ENCODE data around the gene CD160. TPM values are rescaled to one million over a fixed set of nuclear protein-coding genes. Genes with fewer than 3 reads are reported as not detected.
"Not testable (repeated sequence)": the region's sequence is repeated elsewhere in the genome, so short reads cannot be mapped to it uniquely, and the experiment has no call there.

Gene CD160
- total RNA-seq, 1 experiment from 2014 or later = not detected

- TF ChIP-seq EZH2 (IDR thresholded peaks at IDR 0.05; ENCODE audit: low read depth) (no peak), CTCF (conservative IDR thresholded peaks at IDR 0.05) (no peak)
- Histone ChIP-seq H3K4me1 (replicated peaks; ENCODE audit: insufficient read depth) (peaks cover 6% of the 10 kb centered on the region), H3K36me3 (ENCODE audit: low read depth) (no peaks in the 10 kb centered on the region), H3K79me2 (ENCODE audit: low read depth) (no peaks in the 10 kb centered on the region), H3K4me3 (no peak overlapping the region), H4K20me1 (ENCODE audit: insufficient read depth) (no peaks in the 10 kb centered on the region), H3F3A (ENCODE audit: insufficient read depth, low read depth) (0 out of 2 replicates have a peak, but pooled peaks cover under 1% of the 10 kb centered on the region), H3K9me2 (ENCODE audit: insufficient read depth) (no peaks in the 10 kb centered on the region), H3K27me3 (ENCODE audit: insufficient read depth, low read depth) (no peaks in the 10 kb centered on the region), H3K27ac (no peak overlapping the region), H3K4me2 (no peak overlapping the region), H2AFZ (no peak overlapping the region), H3K9me3 (ENCODE audit: insufficient read depth, low read depth) (no peaks in the 10 kb centered on the region)
- POLR2A ChIA-PET (ENCODE audit: unreplicated experiment) = no interaction called here
- CTCF ChIA-PET = no interaction called here
- intact Hi-C loops (cut with micrococcal nuclease; ENCODE audit: unreplicated experiment) = no loop called here
- DNase-seq = no peak
- no TSS peak for BruUV-seq (replicated peaks)
Observed at GRCh38 chr1:145716641-145717345, 2.5 kb upstream of the CD160 start.

- H3F3A ChIP-seq (ENCODE audit: insufficient read depth, low read depth) = no peaks in the 10 kb centered on the region
- H3K27me3 ChIP-seq (ENCODE audit: insufficient read depth, low read depth) = no peaks in the 10 kb centered on the region
- no peak overlapping the region for H3K4me2 ChIP-seq
- H2AFZ ChIP-seq = no peak overlapping the region
- peaks cover 6% of the 10 kb centered on the region for H3K4me1 ChIP-seq (replicated peaks; ENCODE audit: insufficient read depth)
- no TSS peak for BruUV-seq (replicated peaks)
- intact Hi-C loops (cut with micrococcal nuclease; ENCODE audit: unreplicated experiment) = no loop called here
- no peaks in the 10 kb centered on the region for H3K36me3 ChIP-seq (ENCODE audit: low read depth)
- no peak overlapping the region for H3K27ac ChIP-seq
- ChIA-PET POLR2A (ENCODE audit: unreplicated experiment) (no interaction called here), CTCF (no interaction called here)
- no peaks in the 10 kb centered on the region for H3K9me3 ChIP-seq (ENCODE audit: insufficient read depth, low read depth)
- H4K20me1 ChIP-seq (ENCODE audit: insufficient read depth) = no peaks in the 10 kb centered on the region
- TF ChIP-seq CTCF (conservative IDR thresholded peaks at IDR 0.05) (no peak), EZH2 (IDR thresholded peaks at IDR 0.05; ENCODE audit: low read depth) (no peak)
- H3K9me2 ChIP-seq (ENCODE audit: insufficient read depth) = no peaks in the 10 kb centered on the region
- no peak overlapping the region for H3K4me3 ChIP-seq
- no peak for DNase-seq
- no peaks in the 10 kb centered on the region for H3K79me2 ChIP-seq (ENCODE audit: low read depth)
Observed at GRCh38 chr1:145717833-145718232, 1.5 kb upstream of the CD160 start.

GRCh38 chr1:145718465-145718864 lies 834 bp upstream of the CD160 start:
- H4K20me1 ChIP-seq (ENCODE audit: insufficient read depth); H3F3A ChIP-seq (ENCODE audit: insufficient read depth, low read depth); H3K27me3 ChIP-seq (ENCODE audit: insufficient read depth, low read depth); H3K9me2 ChIP-seq (ENCODE audit: insufficient read depth); H3K79me2 ChIP-seq (ENCODE audit: low read depth); H3K4me3 ChIP-seq; H3K4me2 ChIP-seq; DNase-seq; H3K36me3 ChIP-seq (ENCODE audit: low read depth); BruUV-seq (replicated peaks); intact Hi-C loops (cut with micrococcal nuclease; ENCODE audit: unreplicated experiment); H3K9me3 ChIP-seq (ENCODE audit: insufficient read depth, low read depth); H3K4me1 ChIP-seq (replicated peaks; ENCODE audit: insufficient read depth); CTCF ChIA-PET; H2AFZ ChIP-seq; H3K27ac ChIP-seq; POLR2A ChIA-PET (ENCODE audit: unreplicated experiment): not testable (repeated sequence)

- no peaks in the 10 kb centered on the region for H3K9me2 ChIP-seq (ENCODE audit: insufficient read depth)
- BruUV-seq (replicated peaks) = no TSS peak
- no peaks in the 10 kb centered on the region for H3K36me3 ChIP-seq (ENCODE audit: low read depth)
- no peaks in the 10 kb centered on the region for H3F3A ChIP-seq (ENCODE audit: insufficient read depth, low read depth)
- TF ChIP-seq EZH2 (IDR thresholded peaks at IDR 0.05; ENCODE audit: low read depth) (no peak), CTCF (conservative IDR thresholded peaks at IDR 0.05) (no peak)
- H3K4me2 ChIP-seq = peak overlapping the region; percentile 73
- no peaks in the 10 kb centered on the region for H3K9me3 ChIP-seq (ENCODE audit: insufficient read depth, low read depth)
- peaks cover 6% of the 10 kb centered on the region for H3K4me1 ChIP-seq (replicated peaks; ENCODE audit: insufficient read depth)
- intact Hi-C loops (cut with micrococcal nuclease; ENCODE audit: unreplicated experiment) = loop anchor here (5.0 kb wide), 2 partner anchors 62 to 102 kb away; partner anchors contain the start of genes POLR3C and RNF115
- ChIA-PET CTCF (interaction anchor here (0.6 to 0.7 kb wide), 2 partner anchors 17 to 301 kb away, joined by 3 to 6 read pairs; partner anchors contain the start of gene HJV), POLR2A (ENCODE audit: unreplicated experiment) (interaction anchor here (0.6 to 0.9 kb wide), 4 partner anchors 10 to 440 kb away, joined by 4 to 7 read pairs (median 5); no protein-coding TSS in a partner anchor)
- H2AFZ ChIP-seq = no peak overlapping the region
- peak overlapping the region; percentile 25; the same call in 1 of the 2 replicates for H3K4me3 ChIP-seq
- H4K20me1 ChIP-seq (ENCODE audit: insufficient read depth) = no peaks in the 10 kb centered on the region
- peak in 1 of 2 experiments; percentile 58 for DNase-seq
- no peaks in the 10 kb centered on the region for H3K79me2 ChIP-seq (ENCODE audit: low read depth)
- no peaks in the 10 kb centered on the region for H3K27me3 ChIP-seq (ENCODE audit: insufficient read depth, low read depth)
- H3K27ac ChIP-seq = no peak overlapping the region
Observed at GRCh38 chr1:145720556-145720877, 1.2 kb downstream of the CD160 start.
